ENCODE measurements around the gene PAF1.

DNA sequence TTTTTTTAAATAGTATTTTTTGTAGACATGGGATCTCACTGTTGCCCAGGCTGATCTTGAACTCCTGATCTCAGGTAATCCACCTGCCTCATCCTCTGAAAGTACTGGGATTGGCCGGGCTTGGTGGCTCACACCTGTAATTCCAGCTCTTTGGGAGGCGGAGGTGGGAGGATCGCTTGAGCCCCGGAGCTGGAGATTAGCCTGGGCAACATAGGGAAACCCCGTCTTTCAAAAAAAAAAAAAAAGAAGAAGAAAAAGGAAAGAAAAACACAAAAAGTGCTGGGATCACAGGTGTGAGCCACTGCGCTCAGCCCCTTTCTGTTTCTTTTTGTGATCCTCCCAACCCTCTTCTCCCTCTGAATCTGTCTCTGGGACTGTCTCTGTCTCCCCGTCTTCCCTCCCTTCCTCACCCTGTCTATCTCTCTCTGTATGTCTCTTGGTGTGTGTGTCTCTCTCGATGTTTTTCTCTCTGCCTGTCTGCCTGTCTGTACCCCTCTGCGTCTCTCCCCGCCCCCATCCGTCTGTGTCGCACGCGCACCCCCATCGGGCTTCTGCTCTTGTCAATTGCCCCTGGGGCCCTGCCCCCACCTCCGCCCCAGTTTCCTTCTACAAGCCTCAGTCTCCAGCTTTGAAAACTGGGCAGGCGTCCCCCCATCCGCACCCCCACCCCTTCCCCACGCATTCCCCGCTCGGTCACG, 15.2 kb upstream of the PAF1 start:
- TF ChIP-seq, protein P1, sequence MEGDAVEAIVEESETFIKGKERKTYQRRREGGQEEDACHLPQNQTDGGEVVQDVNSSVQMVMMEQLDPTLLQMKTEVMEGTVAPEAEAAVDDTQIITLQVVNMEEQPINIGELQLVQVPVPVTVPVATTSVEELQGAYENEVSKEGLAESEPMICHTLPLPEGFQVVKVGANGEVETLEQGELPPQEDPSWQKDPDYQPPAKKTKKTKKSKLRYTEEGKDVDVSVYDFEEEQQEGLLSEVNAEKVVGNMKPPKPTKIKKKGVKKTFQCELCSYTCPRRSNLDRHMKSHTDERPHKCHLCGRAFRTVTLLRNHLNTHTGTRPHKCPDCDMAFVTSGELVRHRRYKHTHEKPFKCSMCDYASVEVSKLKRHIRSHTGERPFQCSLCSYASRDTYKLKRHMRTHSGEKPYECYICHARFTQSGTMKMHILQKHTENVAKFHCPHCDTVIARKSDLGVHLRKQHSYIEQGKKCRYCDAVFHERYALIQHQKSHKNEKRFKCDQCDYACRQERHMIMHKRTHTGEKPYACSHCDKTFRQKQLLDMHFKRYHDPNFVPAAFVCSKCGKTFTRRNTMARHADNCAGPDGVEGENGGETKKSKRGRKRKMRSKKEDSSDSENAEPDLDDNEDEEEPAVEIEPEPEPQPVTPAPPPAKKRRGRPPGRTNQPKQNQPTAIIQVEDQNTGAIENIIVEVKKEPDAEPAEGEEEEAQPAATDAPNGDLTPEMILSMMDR (IDR thresholded peaks at IDR 0.05; ENCODE audit: borderline replicate concordance, extremely low read depth, low read length, poor library complexity, severe bottlenecking) = no peak
- no peak for TF ChIP-seq EZH2 (IDR thresholded peaks at IDR 0.05; ENCODE audit: borderline replicate concordance, low read depth, low read length, severe bottlenecking)

All from DND-41 (cell line).